ENCODE results near the gene NPTX1. TPM values are rescaled to one million over a fixed set of nuclear protein-coding genes. Genes with fewer than 3 reads are reported as not detected.

NPTX1 gene
- total and polyA plus RNA-seq, 5 experiments from 2014 or later: not detected

- Mint-ChIP-seq H3K4me1 (peaks cover 0 to 5% (median 0%) of the 10 kb centered on the region in 4 donors), H3K27ac (no peak overlapping the region), H3K36me3 (no peaks in the 10 kb centered on the region), H3K27me3 (peaks cover 2 to 25% (median 3%) of the 10 kb centered on the region in 5 donors), H3K9me3 (no peaks in the 10 kb centered on the region), H3K4me3 (no peak overlapping the region)
- ATAC-seq (no peak), DNase-seq (no peak)
- POLR2A ChIA-PET: interaction anchor here (3.4 kb wide), 1 partner anchor 13 kb away, joined by 13 read pairs; no protein-coding TSS in a partner anchor
Measured at GRCh38 chr17:80441598-80442322, 34.6 kb downstream of the NPTX1 start.

GRCh38 chr17:80441133-80441578 lies 35.3 kb downstream of the NPTX1 start:
- peak; percentile 61 to 91 for ATAC-seq

DNA sequence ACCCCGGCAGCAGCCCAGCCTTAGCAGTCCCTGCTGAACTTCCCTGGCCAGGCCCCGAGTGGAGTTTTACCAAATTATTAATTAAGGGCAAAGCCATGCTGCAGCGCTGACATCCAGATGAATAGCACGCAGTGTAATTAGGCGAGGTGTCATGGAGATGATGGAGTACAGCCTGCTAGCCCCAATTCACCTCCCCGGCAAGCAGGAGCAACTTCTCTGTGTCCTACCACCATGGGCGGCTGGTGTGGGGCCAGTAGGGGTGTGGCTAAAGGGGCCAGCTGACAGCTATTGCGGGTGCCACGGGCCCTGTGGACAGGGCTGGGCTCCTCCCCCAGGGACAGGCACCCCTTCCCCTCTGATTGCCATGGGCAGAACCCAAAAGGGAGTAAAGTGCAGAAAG lies 36.9 kb downstream of the NPTX1 start:
- Mint-ChIP-seq H3K4me3 (no peak overlapping the region), H3K4me1 (peaks cover 0 to 5% (median 0%) of the 10 kb centered on the region in 4 donors), H3K9me3 (no peaks in the 10 kb centered on the region), H3K27ac (no peak overlapping the region), H3K27me3 (peaks cover 2 to 25% (median 3%) of the 10 kb centered on the region in 5 donors), H3K36me3 (no peaks in the 10 kb centered on the region)
- POLR2A ChIA-PET: no interaction called here
- ATAC-seq (no peak), DNase-seq (no peak)

More at GRCh38 chr17:80441133-80441578, 35.3 kb downstream of the NPTX1 start:
- DNase-seq: peak; percentile 10 to 80 (median 51)
- no peaks in the 10 kb centered on the region for H3K9me3 Mint-ChIP-seq
- peak overlapping the region in 1 of 10 donors; percentile 24 for H3K4me3 Mint-ChIP-seq
- H3K27me3 Mint-ChIP-seq: peaks cover 2 to 25% (median 3%) of the 10 kb centered on the region in 5 donors
- H3K4me1 Mint-ChIP-seq: peaks cover 0 to 5% (median 0%) of the 10 kb centered on the region in 4 donors
- no peak overlapping the region for H3K27ac Mint-ChIP-seq
- POLR2A ChIA-PET: interaction anchor here (3.4 kb wide), 1 partner anchor 14 kb away, joined by 13 read pairs; no protein-coding TSS in a partner anchor
- no peaks in the 10 kb centered on the region for H3K36me3 Mint-ChIP-seq

DNA sequence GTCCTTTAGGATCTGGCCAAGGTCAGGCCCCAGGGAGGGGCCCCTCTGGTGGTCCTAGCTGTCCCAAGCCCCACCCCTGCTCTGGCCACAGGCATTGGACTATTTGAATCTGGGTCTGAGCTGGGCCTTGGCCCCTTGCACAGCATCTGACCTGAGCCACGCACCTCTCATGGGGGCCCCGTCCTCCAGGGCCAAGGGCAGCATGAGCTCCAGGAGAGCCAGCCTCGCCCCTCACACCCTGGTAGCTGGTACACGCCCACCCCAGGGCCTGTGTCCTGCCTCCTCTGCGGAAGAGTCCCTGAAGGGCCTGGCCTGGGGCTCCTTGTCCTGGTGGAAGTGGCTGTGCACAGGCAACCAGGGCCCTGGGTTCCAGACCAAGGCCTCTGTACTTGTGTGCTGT lies 37.6 kb downstream of the NPTX1 start:
- Mint-ChIP-seq H3K27ac (no peak overlapping the region), H3K9me3 (no peaks in the 10 kb centered on the region), H3K4me3 (no peak overlapping the region), H3K27me3 (peaks cover 2 to 25% (median 3%) of the 10 kb centered on the region in 5 donors), H3K36me3 (no peaks in the 10 kb centered on the region), H3K4me1 (peaks cover 0 to 6% (median 0%) of the 10 kb centered on the region in 4 donors)
- ATAC-seq (no peak), DNase-seq (no peak)
- POLR2A ChIA-PET: no interaction called here

DNA sequence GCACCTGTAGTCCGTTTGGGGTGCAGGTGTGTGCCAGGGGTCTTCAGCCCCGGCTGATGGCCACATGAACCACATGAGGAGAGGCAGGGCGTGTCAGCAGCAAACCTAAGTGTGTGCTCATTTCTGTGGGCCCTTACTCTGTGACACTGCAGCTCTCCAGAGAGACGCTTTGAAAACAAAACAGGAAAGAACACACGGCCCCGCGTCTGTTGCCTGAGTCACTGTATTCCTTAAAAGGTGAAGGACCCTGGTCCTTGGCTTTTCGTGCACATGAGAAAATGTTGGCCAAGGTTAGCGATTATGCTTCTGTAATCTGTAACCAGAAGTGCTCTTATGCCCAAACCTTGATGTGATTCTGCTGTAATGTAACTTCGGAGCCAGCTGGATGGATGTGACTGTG lies 38.9 kb downstream of the NPTX1 start:
- ATAC-seq: no peak
- POLR2A ChIA-PET: no interaction called here
- Mint-ChIP-seq H3K4me1 (peaks cover 0 to 6% (median 0%) of the 10 kb centered on the region in 4 donors), H3K36me3 (no peaks in the 10 kb centered on the region), H3K4me3 (no peak overlapping the region), H3K27me3 (peaks cover 0 to 12% (median 3%) of the 10 kb centered on the region in 5 donors), H3K9me3 (no peaks in the 10 kb centered on the region), H3K27ac (no peak overlapping the region)
- no peak for DNase-seq

DNA sequence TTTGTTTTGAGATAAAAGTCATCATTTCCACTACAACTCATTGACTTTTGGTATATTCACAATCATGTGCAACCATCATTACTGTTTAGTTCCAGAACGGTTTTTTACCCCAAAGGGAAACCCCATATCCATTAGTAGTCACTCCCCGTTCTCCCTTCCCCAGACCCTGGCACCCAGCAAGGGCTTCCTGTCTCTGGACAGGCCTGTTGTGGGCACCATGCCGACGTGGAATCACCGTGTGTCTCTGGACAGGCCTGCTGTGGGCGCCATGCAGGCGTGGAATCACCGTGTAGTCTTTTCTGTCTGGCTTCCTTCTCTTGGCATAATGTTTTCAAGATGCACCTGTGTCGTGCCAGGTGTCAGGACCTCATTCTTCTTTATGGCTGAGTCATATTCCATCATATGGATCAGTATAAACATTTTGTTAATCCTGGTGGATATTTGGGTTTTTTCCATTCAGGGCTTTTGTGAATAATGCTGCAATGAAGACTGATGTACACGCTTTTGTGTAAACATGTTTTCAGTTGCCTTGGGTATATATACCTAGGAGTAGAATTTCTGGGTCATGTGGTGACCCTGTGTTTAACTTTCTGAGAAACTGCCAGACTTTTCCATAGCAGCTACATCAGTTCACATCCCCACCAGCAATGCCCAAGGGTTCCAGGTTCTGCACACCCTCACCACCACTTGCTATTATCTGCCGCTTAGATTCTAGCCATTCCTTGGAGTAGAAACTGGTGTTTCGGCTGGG lies 42.3 kb downstream of the NPTX1 start:
- POLR2A ChIA-PET: interaction anchor here (0.7 kb wide), 1 partner anchor 188 kb away, joined by 3 read pairs; no protein-coding TSS in a partner anchor

GRCh38 chr17:80432961-80433550 lies 43.4 kb downstream of the NPTX1 start:
- Mint-ChIP-seq H3K9me3 (no peaks in the 10 kb centered on the region), H3K27ac (no peak overlapping the region), H3K4me1 (peaks cover 0 to 1% (median under 1%) of the 10 kb centered on the region in 4 donors), H3K4me3 (no peak overlapping the region), H3K36me3 (no peaks in the 10 kb centered on the region), H3K27me3 (no peaks in the 10 kb centered on the region)
- POLR2A ChIA-PET: no interaction called here
- no peak for DNase-seq
- ATAC-seq: no peak

More for the DNA sequence above, 42.3 kb downstream of the NPTX1 start:
- ATAC-seq (no peak), DNase-seq (no peak)
- Mint-ChIP-seq H3K27ac (peak overlapping the region in 1 of 10 donors; percentile 65), H3K36me3 (no peaks in the 10 kb centered on the region), H3K27me3 (no peaks in the 10 kb centered on the region), H3K9me3 (no peaks in the 10 kb centered on the region), H3K4me1 (peaks cover 0 to 1% (median under 1%) of the 10 kb centered on the region in 4 donors), H3K4me3 (no peak overlapping the region)

GRCh38 chr17:80432350-80432955 lies 44.0 kb downstream of the NPTX1 start:
- POLR2A ChIA-PET: no interaction called here
- DNase-seq (no peak), ATAC-seq (no peak)
- Mint-ChIP-seq H3K4me1 (peaks cover 0 to 1% (median under 1%) of the 10 kb centered on the region in 4 donors), H3K4me3 (no peak overlapping the region), H3K9me3 (no peaks in the 10 kb centered on the region), H3K36me3 (no peaks in the 10 kb centered on the region), H3K27ac (no peak overlapping the region), H3K27me3 (no peaks in the 10 kb centered on the region)

DNA sequence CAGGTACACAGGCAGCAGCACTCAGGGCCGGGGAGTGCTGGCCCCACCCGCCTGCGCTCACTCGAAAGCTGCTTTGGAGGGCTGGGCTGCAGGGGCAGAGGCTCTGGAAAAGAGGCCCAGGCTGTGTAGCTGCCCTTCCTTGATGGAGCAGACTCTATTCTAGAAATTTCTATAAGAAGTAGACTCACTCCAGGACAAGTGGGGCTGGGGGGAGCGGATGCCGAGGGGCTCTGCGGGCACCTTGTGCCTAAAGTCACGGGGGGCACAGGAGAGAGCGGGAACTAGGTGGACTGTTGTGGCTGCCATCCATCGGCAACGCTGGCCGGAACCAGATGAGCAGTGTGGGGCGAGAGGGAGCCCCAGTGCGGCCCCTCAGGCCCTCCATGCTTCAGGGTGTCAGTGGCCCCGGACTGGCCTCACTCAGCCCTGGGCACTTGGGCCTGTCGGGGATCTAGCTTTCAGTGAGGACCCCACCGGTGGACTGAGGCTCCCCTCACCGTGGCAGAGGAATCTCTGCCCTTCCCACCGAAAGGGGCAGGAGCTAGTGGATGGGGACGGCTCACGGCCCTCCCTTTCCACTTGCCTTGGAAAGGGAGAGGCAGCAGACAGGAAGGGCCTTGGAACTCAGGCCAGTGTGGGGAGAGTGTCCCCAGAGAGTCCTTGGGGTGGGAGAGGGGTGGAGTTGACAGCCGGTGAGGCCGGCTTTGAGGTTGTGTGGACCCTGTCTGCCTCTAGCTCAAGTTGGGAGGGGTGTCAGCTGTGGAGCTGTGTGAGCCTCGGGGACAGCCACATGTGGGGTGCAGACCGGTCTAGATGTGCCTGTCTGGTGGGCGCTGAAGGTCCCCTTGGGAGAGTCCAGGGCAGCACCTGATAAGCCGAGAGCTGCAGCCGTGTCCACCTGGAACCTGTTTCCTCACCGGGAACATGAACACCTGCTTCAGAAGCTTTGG lies 44.9 kb downstream of the NPTX1 start:
- H3K27ac Mint-ChIP-seq: no peak overlapping the region

GRCh38 chr17:80430446-80431245 lies 45.8 kb downstream of the NPTX1 start:
- peaks cover 3 to 8% (median 6%) of the 10 kb centered on the region in 4 donors for H3K4me1 Mint-ChIP-seq
- H3K27ac Mint-ChIP-seq: no peak overlapping the region
- H3K4me3 Mint-ChIP-seq: no peak overlapping the region
- H3K27me3 Mint-ChIP-seq: no peaks in the 10 kb centered on the region
- H3K36me3 Mint-ChIP-seq: no peaks in the 10 kb centered on the region
- H3K9me3 Mint-ChIP-seq: no peaks in the 10 kb centered on the region
- POLR2A ChIA-PET: interaction anchor here (0.6 kb wide), 1 partner anchor 12 kb away, joined by 3 read pairs; no protein-coding TSS in a partner anchor
- no peak for ATAC-seq
- DNase-seq: no peak

More for the DNA sequence above, 44.9 kb downstream of the NPTX1 start:
- Mint-ChIP-seq H3K27me3 (no peaks in the 10 kb centered on the region), H3K9me3 (no peaks in the 10 kb centered on the region), H3K4me1 (peaks cover 3 to 7% (median 5%) of the 10 kb centered on the region in 4 donors), H3K4me3 (no peak overlapping the region), H3K36me3 (no peaks in the 10 kb centered on the region)
- DNase-seq (peak in 1 of 10 donors; percentile 40), ATAC-seq (no peak)
- POLR2A ChIA-PET: interaction anchor here (0.6 kb wide), 1 partner anchor 11 kb away, joined by 3 read pairs; no protein-coding TSS in a partner anchor
